GM19240 (cell line): ENCODE results near the gene PGAP3.

ENCODE experiments used
- DNase-seq: peaks from one replicate; pipeline ENCODE4 v3.0.0; 2011; ENCODE audit warnings: low spot score; ENCODE audit not compliant: insufficient read length

Gene PGAP3

GRCh38 chr17:39697961-39698360 is 10.1 kb upstream of the PGAP3 start:
- DNase-seq: no peak

DNA sequence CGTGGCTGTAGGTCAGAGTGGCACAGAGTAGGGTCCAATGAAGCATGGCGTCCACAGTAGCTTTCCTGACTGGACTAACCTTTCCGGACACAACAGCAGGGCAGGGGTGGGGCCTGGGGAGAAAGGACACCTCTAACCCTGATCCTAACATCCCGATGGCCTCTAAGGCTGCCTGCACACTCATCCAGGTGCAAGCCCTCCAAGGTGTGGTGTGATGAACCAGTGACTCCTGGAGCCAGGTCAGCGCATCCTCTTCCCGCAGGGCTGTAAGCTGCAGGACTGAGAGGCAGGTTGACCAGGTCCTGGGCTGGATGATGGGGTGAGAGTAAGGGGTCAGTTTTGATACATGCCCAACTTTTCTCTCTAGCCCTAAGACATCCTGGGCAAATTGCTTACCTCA is 8.9 kb upstream of the PGAP3 start:
- DNase-seq: no peak

GRCh38 chr17:39695089-39695474 is 7.2 kb upstream of the PGAP3 start:
- DNase-seq: no peak

- no peak for DNase-seq
Measured at GRCh38 chr17:39694593-39694992, 6.7 kb upstream of the PGAP3 start.

DNA sequence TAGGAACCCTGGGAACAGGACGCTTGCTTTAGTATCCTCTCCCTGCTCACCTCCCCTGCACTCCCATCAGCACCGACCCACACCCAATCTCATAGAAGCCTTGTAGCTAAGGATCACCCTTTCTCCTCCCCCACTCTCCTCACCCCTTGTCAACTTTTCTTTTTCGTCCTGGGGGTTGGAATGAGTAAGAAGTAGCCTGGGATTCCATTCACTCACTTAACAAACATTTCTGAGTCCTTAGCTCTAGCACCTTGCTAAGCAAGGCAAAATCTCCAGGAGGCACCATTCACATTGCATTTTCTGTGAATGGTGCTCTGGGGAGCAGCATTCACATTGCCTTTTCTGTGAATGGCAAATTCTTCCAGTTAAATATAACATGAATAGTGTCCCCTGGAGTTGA is 1.1 kb upstream of the PGAP3 start:
- no peak for DNase-seq

DNA sequence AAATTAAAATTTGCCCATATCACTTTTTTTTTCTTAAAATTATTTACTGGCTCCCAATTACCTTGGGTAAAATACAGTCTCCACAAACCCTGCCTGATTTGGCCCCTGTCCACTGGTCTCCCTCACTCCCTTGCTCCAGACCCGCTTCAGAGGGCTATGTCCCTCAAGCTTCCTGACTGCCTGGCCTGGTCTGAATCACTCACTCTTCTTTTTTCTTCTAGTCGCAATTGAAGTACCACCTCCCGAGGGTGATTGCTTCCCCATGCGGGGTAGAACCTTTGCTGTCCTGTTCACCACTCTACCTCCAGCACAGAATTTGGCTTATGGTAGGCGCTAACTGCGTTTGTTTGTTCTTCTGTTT is 598 bp upstream of the PGAP3 start:
- DNase-seq: no peak

DNA sequence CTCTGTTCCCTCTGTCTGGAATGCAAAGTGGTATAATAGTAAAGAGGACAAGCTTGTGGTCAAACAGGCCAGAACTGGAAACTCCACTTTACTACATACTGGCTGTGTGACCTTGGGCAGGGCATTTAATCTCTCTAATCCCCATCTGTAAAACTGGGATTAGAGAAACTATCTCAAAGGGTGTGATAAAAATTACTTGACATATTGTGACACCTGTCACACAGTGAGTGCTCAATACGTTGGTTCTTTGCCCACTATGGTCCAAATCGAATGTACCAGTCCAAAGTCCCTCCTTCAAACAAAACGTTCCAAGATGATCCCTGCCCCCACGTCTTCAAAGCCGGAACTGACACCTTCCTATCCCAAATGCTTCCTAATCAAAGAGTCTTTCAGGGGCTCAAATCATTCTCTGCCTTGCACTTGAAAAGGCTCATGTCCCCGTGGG is 734 bp downstream of the PGAP3 start:
- DNase-seq: no peak

- DNase-seq: no peak
Measured at GRCh38 chr17:39684369-39685192, 3.3 kb downstream of the PGAP3 start.

DNA sequence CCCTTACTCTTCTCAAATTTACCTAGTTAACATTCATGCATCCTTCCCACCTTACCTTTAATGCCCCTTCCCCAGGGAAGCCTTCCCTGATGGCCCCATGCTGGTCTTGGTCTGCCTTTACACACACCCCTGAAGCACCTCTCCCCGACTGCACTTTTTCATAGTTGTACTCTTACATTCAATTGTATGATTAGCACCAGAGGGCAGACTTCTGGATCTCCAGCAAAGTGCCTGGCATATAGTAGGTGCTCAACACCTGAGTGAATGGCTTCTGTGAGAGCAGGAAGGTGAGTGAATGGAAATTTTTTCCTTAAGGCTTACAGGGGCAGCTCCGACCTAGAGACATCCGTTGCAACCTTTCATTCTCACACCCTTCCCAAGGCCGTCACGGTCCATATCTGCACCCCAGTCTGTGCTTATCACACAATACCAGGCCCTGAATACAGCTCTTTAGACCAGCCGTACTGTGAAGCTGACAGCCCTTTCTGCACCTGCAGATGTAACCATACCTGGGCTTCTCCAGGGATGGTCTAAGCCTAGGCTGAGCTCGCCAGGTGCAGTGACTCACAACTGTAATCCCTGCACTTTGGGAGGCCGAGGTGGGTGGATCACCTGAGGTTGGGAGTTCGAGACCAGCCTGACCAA is 4.4 kb downstream of the PGAP3 start:
- DNase-seq: no peak

DNA sequence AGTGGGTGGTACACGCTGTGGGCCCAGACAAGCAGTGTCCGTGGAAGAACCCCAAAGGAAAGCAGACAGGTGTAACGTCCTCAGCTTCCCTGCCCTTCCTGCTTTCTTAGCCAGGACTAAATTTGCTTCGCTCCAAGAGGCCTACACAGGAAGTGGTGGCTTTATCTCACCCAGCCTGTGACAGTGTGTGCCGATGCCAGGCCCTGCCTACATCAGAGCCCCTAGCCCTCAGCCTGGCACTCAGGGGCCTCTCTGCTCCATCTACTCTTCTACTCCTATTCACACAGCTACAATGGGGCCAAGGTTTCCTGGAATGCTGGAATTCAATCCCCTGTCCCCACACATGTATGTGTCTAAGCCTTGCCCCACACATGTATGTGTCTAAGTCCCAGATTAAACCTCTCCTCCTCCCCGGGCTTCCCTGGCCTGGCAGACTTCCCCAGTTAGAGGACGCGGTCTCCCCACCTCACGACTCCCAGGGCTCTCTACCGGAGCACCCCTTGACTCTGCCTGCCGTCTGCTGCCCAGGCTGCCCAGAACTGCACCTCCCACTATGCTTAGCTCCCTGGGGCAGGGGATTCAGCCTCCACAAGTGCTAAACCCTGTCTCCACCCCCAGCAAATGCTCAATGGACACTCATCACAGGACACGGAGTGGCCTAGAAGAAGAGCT is 8.2 kb downstream of the PGAP3 start:
- DNase-seq: no peak

DNA sequence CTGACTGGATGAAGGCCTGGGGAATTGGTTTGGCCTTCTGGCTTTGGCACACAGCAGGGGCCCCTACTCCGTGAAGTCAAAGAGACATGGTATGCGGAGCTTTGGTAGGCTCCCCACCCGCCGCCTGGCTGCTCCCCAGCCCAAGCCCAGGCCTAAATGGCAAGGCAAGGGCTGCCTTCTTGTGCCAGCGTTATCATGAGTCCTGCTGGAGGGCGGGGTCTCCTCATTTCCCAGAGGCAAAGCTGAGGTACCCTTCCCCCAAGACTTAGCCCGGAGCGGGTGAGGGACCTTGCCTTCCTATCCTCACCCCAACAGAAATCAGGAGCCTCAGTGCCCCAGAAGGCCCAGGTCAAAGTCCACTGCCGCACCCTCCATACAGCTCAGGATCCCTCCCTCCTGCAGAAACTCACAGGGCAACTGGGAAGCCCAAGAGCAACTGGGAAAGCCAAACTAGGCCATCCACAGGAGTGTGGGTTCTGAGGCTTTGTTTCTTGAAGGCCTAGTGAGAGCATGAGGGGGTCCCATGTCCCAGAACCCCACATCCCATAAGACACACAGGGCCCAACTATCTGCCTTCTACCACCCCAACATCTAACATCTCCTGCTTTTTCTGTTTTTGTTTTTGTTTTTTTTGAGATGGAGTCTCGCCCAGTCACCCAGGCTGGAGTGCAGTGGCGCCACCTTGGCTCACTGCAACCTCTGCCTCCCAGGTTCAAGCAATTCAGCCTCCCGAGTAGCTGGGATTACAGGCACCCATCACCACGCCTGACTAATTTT is 9.3 kb downstream of the PGAP3 start:
- no peak for DNase-seq

GRCh38 chr17:39677542-39678339 is 10.1 kb downstream of the PGAP3 start:
- DNase-seq: no peak

GRCh38 chr17:39677072-39677471 is 10.8 kb downstream of the PGAP3 start:
- no peak for DNase-seq

GRCh38 chr17:39676198-39676819 is 11.5 kb downstream of the PGAP3 start:
- DNase-seq: no peak

GRCh38 chr17:39675390-39676082 is 12.3 kb downstream of the PGAP3 start:
- DNase-seq: no peak

DNA sequence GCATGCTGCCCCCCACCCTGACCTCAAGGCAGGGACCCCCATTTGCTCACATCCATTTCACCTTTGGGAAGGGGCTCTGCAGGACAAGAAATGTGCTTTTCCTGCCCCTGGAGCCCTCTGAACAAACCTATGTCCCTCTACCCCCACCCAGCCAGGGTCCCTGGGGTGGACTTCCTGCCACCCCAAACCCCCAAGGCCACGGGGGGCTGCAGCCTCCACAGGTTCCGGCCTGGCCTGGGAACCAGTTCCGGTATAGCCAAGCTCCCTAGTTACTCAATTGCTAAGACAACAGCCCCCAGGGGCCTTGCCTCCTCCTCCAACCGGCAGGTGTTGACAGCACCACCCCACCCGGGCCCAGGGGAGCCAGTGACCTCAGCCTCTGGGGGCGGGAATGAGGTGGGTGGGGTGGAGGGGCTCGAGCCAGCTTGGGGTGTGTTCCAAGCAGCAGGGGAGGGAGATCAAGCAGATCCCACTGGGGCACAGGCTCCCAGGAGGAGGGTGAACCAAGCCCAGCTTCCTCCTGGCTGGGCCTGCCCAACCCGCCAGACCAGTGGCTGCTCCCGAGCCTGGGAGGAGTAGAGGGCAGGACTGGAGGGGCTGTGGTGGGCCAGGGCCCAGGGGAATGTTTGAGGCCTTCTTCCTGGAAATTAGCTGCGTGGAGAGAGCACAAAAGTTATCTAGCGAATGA is 13.0 kb downstream of the PGAP3 start:
- DNase-seq: no peak

GRCh38 chr17:39674179-39674578 is 13.7 kb downstream of the PGAP3 start:
- no peak for DNase-seq

DNA sequence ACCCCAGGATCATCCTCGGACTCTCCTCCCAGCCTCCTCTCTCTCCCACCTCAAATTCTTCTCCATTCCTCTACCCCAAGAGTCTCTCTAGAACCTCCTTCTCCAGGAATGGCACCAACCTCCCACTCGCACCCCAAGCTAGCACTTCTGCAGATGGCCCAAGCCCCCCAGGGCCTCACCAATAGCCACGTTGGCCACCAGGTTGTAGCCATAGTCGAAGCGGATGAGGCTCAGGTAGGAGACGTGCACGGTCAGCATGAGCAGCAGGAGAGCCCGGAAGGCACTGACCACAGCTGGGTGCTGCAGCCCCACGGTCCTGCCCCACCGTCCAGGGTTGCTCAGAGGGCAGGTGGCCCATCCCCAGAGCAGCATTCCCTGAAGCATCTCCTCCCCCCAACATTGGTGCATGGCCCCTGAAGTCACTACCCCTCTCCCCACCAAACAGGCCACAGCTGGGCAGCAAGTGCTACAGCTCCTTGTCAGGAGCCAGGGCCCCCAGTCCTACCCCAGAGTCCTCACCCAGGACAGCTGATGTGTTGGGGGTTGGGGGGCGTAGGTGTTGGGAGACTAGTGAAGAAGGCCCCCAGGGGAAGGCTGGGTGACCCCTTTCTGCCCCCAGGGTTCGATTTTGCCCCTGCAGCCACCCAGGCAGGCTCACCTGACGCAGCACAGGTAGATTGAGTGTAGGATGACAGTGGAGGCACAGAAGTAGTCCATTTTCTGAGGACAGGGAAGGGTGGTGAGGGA is 14.3 kb downstream of the PGAP3 start:
- no peak for DNase-seq
